Measurements from ENCODE around the gene TMTC2.

Gene TMTC2

GRCh38 chr12:83156815-83157214 lies 470.1 kb downstream of the TMTC2 start:
- DNase-seq: no peak

GRCh38 chr12:83157604-83158003 lies 470.9 kb downstream of the TMTC2 start:
- no peak for DNase-seq

- DNase-seq: no peak
Observed at GRCh38 chr12:83158613-83159207, 472.0 kb downstream of the TMTC2 start.

GRCh38 chr12:83161456-83161855 lies 474.8 kb downstream of the TMTC2 start:
- DNase-seq: no peak

- DNase-seq: no peak
Observed at GRCh38 chr12:83168751-83169150, 482.0 kb downstream of the TMTC2 start.

GRCh38 chr12:83172441-83172840 lies 485.7 kb downstream of the TMTC2 start:
- DNase-seq: no peak

- no peak for DNase-seq
Observed at GRCh38 chr12:83172866-83173649, 486.4 kb downstream of the TMTC2 start.

GRCh38 chr12:83179999-83180398 lies 493.3 kb downstream of the TMTC2 start:
- no peak for DNase-seq

- no peak for DNase-seq
Observed at GRCh38 chr12:83181074-83181473, 494.4 kb downstream of the TMTC2 start.

GRCh38 chr12:83183132-83183531 lies 496.4 kb downstream of the TMTC2 start:
- DNase-seq: no peak

All from HCEC 1CT (cell line).